GM12878 (cell line): ENCODE data around the gene CABLES1.

Experiments
- CTCF ChIP-seq, 3 experiments: IDR thresholded peaks in 2 of 3; conservative IDR thresholded peaks in 1 of 3; 2 replicates each; pipeline ENCODE4 v1.5.1; 2011; ENCODE audit warnings: low read depth in 3 of 3, low read length in 3 of 3, mild to moderate bottlenecking in 3 of 3, control low read depth in 2 of 3, moderate library complexity in 2 of 3, inconsistent platforms in 1 of 3, mixed read lengths in 1 of 3; ENCODE audit not compliant: control insufficient read depth in 2 of 3, insufficient read depth in 1 of 3; ENCODE audit errors: extremely low read depth in 1 of 3
- CUX1 ChIP-seq: IDR thresholded peaks from 2 replicates; pipeline ENCODE4 v1.6.1; 2012; ENCODE audit warnings: improper control_type of control experiment, low read depth, low read length; ENCODE audit not compliant: insufficient replicate concordance
- EP300 ChIP-seq, 2 experiments: fragments of 150-350 bp in 1 of 2; IDR thresholded peaks; 2 replicates each; pipeline ENCODE4 v1.6.1; 2011 to 2012; ENCODE audit warnings: low read depth in 2 of 2, low read length in 2 of 2, borderline replicate concordance in 1 of 2, improper control_type of control experiment in 1 of 2, inconsistent platforms in 1 of 2; ENCODE audit not compliant: control insufficient read depth in 1 of 2
- POLR2A ChIP-seq: IDR thresholded peaks from 2 replicates; pipeline ENCODE4 v1.6.1; 2011; ENCODE audit warnings: low read depth, mild to moderate bottlenecking, low read length
- RAD51 ChIP-seq: fragments of 450-650 bp; IDR thresholded peaks from 2 replicates; pipeline ENCODE4 v1.6.1; 2016; ENCODE audit warnings: moderate library complexity, mild to moderate bottlenecking, inconsistent platforms
- SIN3A ChIP-seq: IDR thresholded peaks from 2 replicates; pipeline ENCODE4 v1.6.1; 2012; ENCODE audit warnings: low read depth, low read length, improper control_type of control experiment
- ZNF24 ChIP-seq: fragments of 450-650 bp; IDR thresholded peaks from 2 replicates; pipeline ENCODE4 v1.6.1; 2017; ENCODE audit warnings: antibody characterized with exemption, mild to moderate bottlenecking
- ZNF274 ChIP-seq: IDR thresholded peaks from one replicate; pipeline ENCODE4 v1.8.0; 2011; ENCODE audit not compliant: insufficient read length, insufficient read depth

GRCh38 chr18:23234619-23235018 lies 99.3 kb downstream of the CABLES1 start:
- TF ChIP-seq CTCF (IDR thresholded peaks at IDR 0.05 in 2 of 3, conservative IDR thresholded peaks at IDR 0.05 in 1 of 3; ENCODE audit: control insufficient read depth in 2 of 3, extremely low read depth in 1 of 3, insufficient read depth in 1 of 3, low read depth in 3 of 3, low read length in 3 of 3): no peak
- no peak for TF ChIP-seq EP300 (IDR thresholded peaks at IDR 0.05; ENCODE audit: borderline replicate concordance in 1 of 2, control insufficient read depth in 1 of 2, low read depth in 2 of 2, low read length in 2 of 2)
- TF ChIP-seq ZNF274: no peak
- no peak for TF ChIP-seq SIN3A
- TF ChIP-seq POLR2A: no peak; the same call in 1 of the 2 replicates
- no peak for TF ChIP-seq RAD51
- no peak for TF ChIP-seq CUX1
- no peak for TF ChIP-seq ZNF24
